NCI-H146 treated with DMSO at 0.1 percent for 48 hours (cell line): Measurements from ENCODE around the gene KLRF1.

ENCODE experiments used
- DNase-seq: peaks from one replicate; lab custom pipeline; 2025; ENCODE audit not compliant: unreplicated experiment; lab: John Stamatoyannopoulos, UW

KLRF1 gene

GRCh38 chr12:9827209-9827888 lies at the start of gene KLRF1:
Gene KLRF1 (plus strand): TSS chr12:9827481. CDS start chr12:9827545, 64 bp downstream.
- no peak for DNase-seq

- DNase-seq, result no peak
These were observed 48.1 kb upstream of the KLRF1 start for GRCh38 chr12:9779209-9779608.

- no peak for DNase-seq
These were observed 45.9 kb upstream of the KLRF1 start for GRCh38 chr12:9781360-9781759.

- DNase-seq, result no peak
These were observed 44.5 kb upstream of the KLRF1 start for GRCh38 chr12:9782547-9783382.

GRCh38 chr12:9784326-9784725 lies 43.0 kb upstream of the KLRF1 start:
- no peak for DNase-seq

GRCh38 chr12:9784816-9785215 lies 42.5 kb upstream of the KLRF1 start:
- DNase-seq, result no peak

GRCh38 chr12:9786726-9787717 lies 40.3 kb upstream of the KLRF1 start:
- DNase-seq, result no peak

GRCh38 chr12:9792185-9792900 lies 34.9 kb upstream of the KLRF1 start:
- DNase-seq, result no peak

- no peak for DNase-seq
These were observed 34.2 kb upstream of the KLRF1 start for GRCh38 chr12:9792961-9793617.

- no peak for DNase-seq
These were observed 33.4 kb upstream of the KLRF1 start for GRCh38 chr12:9793779-9794395.

- no peak for DNase-seq
These were observed 32.7 kb upstream of the KLRF1 start for GRCh38 chr12:9794484-9795093.

GRCh38 chr12:9795945-9796344 lies 31.3 kb upstream of the KLRF1 start:
- no peak for DNase-seq

GRCh38 chr12:9796346-9796745 lies 30.9 kb upstream of the KLRF1 start:
- DNase-seq, result no peak

GRCh38 chr12:9796971-9797370 lies 30.3 kb upstream of the KLRF1 start:
- no peak for DNase-seq

GRCh38 chr12:9797722-9798619 lies 29.3 kb upstream of the KLRF1 start:
- no peak for DNase-seq

- DNase-seq, result no peak
These were observed 27.3 kb upstream of the KLRF1 start for GRCh38 chr12:9799961-9800360.

- no peak for DNase-seq
These were observed 21.4 kb upstream of the KLRF1 start for GRCh38 chr12:9805883-9806282.

GRCh38 chr12:9806714-9807113 lies 20.6 kb upstream of the KLRF1 start:
- no peak for DNase-seq
